ELF-1 (cell line): ENCODE data around the gene ADAM12.

Experiments used
- DNase-seq: peaks from one replicate; pipeline ENCODE4 v3.0.0-alpha.2; 2016; ENCODE audit warnings: low read depth, low spot score

Gene ADAM12

GRCh38 chr10:126235979-126236851 is 152.1 kb downstream of the ADAM12 start:
- DNase-seq = no peak

- no peak for DNase-seq
Measured at GRCh38 chr10:126235091-126235978, 152.9 kb downstream of the ADAM12 start.

GRCh38 chr10:126234630-126235029 is 153.6 kb downstream of the ADAM12 start:
- DNase-seq = no peak

DNA sequence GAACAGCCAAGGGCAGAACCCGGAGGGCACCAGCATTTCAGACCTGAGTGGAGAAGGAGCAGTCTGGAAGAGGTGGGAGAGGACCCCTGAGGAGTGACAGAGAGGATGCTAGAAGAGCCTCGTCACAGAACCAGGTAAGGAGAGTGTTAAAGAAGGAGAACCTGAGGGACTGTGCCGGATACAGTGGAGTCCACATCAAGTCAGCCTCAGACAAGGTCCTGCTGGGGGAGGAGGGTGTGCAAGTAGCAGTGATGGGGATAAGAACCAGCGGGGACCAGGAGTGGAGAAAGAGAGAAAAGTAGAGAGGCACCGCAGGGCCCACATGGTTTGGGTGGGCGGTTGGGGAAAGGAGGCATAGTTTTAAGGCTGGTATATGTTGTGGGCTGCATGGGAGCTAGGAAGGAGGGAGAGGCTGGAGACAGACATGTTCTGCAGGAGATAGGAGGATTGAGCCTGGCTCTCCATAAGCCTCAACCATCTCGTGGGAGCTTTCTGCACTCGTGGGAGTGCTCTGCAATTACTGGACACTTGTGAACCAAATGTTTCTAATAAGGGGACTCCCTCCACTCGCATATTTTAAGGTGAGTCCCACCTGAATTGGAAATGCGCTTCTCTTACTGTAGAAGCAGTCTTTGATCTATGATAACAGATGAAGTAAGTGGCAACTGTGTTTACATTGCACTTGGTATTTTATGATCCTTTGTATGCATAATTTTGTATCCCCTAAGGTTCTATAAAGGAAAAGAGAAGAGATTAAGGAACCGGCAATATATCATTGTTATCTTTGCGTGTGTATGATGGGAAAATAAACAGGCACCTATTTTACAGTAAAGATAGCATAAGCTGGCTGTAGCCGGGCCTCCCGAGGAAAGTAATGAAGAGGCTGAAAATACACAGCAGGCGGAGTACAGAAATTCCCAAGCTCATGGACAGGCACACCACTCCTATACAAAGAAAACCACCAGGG is 154.8 kb downstream of the ADAM12 start:
- no peak for DNase-seq

- no peak for DNase-seq
Measured at GRCh38 chr10:126230587-126230986, 157.7 kb downstream of the ADAM12 start.

GRCh38 chr10:126229686-126230085 is 158.6 kb downstream of the ADAM12 start:
- DNase-seq = no peak

DNA sequence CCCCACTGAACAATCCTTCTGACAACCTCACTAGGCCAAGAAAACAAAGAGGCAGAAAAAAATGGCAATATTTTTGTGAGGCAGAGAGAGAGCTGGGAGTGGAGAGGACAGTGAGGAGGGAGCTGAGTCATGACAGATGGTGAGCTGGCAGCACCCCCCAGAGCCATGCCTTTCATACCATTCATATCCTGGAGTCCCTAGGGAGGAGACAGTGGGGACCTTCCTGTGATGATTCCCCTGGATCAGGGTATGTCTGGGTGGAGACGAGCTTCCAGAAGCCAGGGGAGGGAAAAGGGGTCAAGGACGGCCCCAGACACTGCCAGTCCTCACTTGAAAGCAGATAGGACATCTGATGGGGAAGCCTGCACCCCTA is 160.5 kb downstream of the ADAM12 start:
- no peak for DNase-seq

DNA sequence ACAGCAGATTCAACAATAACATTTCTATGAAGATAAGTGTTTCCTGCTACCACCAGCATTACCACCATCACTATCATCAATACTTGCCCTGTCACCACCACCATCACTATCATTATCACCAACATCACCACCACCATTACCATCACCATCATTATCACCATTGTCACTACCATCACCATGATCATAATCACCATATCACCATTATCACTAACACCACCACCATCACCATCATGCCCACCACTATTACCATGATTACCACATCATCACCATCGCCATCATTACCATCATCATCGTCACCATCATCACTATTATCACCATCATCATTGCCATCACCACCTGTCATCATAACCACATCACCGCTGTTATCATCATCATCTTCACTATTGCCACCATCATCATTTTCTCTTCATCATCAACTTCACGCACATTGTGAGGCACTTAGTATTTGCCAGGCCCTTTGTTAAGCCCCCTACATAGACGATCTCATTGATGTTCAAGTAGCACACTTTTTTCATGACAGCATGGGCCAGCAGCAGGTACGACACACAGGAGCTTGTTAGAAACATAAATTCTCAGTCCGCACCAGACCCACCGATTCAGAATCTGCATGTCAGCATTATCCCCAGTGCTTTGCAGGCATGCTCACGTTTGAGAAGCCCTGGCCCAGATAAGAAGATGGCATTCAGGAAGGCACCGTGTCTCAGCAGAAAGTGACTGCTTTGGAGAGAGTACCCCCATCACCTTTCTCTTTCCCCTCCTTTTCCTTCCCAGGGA is 161.1 kb downstream of the ADAM12 start:
- DNase-seq = no peak

- no peak for DNase-seq
Measured at GRCh38 chr10:126226205-126226604, 162.1 kb downstream of the ADAM12 start.

- no peak for DNase-seq
Measured at GRCh38 chr10:126225672-126226008, 162.6 kb downstream of the ADAM12 start.

- no peak for DNase-seq
Measured at GRCh38 chr10:126224967-126225671, 163.2 kb downstream of the ADAM12 start.

- DNase-seq = no peak
Measured at GRCh38 chr10:126223512-126224067, 164.7 kb downstream of the ADAM12 start.

- no peak for DNase-seq
Measured at GRCh38 chr10:126222736-126223511, 165.4 kb downstream of the ADAM12 start.

DNA sequence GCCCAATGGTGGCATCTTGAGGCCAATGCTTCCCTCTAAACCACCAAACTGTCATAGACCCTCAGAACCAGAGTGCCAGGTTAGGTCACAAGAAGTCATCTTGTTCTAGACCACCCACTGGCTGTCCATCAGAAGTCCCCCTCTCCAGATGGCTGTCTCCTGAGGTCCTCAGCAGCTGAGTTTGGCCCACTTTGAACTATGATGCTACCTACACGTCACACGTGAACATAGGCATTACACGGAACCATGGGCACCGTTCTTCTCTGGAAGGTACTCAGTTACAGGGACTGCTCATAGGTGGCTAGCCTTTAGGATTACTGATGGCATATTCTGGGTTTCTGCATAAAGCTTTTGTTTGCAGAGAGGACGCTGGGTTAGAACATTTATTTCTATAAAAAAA is 166.4 kb downstream of the ADAM12 start:
- no peak for DNase-seq

DNA sequence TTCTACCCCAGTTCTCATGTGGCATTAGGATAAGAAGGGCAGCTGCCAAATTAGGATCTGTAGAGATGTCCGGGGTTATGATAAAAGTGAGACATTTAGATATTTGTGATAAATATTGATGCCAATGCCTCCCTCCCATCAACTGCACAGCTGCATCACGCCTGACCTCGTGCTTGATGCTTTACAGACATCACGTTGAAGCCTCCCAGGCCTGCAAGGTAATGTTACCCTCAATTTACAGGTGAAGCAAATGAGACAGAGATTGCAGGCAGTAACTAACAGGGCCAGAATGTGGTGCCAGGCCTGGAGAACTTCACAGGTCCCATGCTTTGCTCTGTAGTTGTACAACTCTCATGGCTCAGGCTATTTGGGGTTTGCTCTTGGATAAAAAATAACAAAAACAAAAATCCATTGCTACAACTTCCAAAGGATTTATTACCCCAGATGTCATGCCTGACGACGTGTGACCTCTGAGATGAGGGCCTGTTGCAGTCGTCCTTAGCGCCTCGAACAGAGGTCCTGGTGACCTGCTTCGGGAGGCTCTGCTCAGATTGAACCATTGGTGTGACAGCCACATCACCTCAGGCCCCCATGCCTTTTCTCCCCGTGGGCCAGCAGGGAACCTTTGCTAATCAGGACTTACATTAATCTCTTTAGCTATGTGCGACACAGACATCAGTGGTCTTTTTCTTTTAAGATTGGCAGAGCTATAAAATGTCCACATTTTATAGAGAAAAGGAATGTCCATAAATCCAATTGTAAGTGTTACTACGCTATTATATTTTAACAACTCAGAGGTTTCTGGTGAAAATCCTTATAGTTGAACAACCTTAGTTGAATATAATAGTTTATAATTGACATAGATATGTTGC is 169.3 kb downstream of the ADAM12 start:
- DNase-seq = no peak

- DNase-seq = no peak
Measured at GRCh38 chr10:126218174-126218573, 170.1 kb downstream of the ADAM12 start.

- no peak for DNase-seq
Measured at GRCh38 chr10:126216632-126216961, 171.7 kb downstream of the ADAM12 start.
